Testis (tissue), 2 donors: ENCODE data around the gene R3HDM2.

Experiments
- CTCF ChIP-seq, 3 experiments: fragments of 450-650 bp in 2 of 3; fragments of 200-600 bp in 1 of 3; sonication (generic) in 1 of 3; IDR thresholded peaks; one replicate each; pipeline ENCODE4 v1.5.1; 2016 to 2019; ENCODE audit warnings: antibody characterized with exemption in 3 of 3, mild to moderate bottlenecking in 2 of 3, moderate library complexity in 1 of 3
- POLR2A ChIP-seq: fragments of 450-650 bp; IDR thresholded peaks from one replicate; pipeline ENCODE4 v1.6.1; 2017; ENCODE audit warnings: antibody characterized with exemption, mild to moderate bottlenecking, moderate library complexity

- no peak for TF ChIP-seq CTCF (IDR thresholded peaks at IDR 0.05)
- TF ChIP-seq POLR2A = no peak
Observed at GRCh38 chr12:57224278-57224972, 206.4 kb downstream of the R3HDM2 start.
